GM12878 (cell line): ENCODE data around the gene MTMR1. TPM values are rescaled to one million over a fixed set of nuclear protein-coding genes. Genes with fewer than 3 reads are reported as not detected.

Source experiments
- ATF2 ChIP-seq: IDR thresholded peaks from 2 replicates; pipeline ENCODE4 v1.6.1; 2012; ENCODE audit warnings: low read length, inconsistent platforms
- E4F1 ChIP-seq: fragments of 450-650 bp; IDR thresholded peaks from 2 replicates; pipeline ENCODE4 v1.6.1; 2018; ENCODE audit warnings: borderline replicate concordance, mild to moderate bottlenecking; ENCODE audit not compliant: partially characterized antibody
- KLF5 ChIP-seq: fragments of 450-650 bp; IDR thresholded peaks from 2 replicates; pipeline ENCODE4 v1.6.1; 2014; ENCODE audit warnings: mild to moderate bottlenecking; ENCODE audit not compliant: partially characterized antibody
- POLR2AphosphoS2 ChIP-seq: IDR thresholded peaks from 2 replicates; pipeline ENCODE4 v1.6.1; 2011; ENCODE audit warnings: low read depth, mild to moderate bottlenecking, low read length, improper control_type of control experiment, moderate library complexity
- POU2F2 ChIP-seq: IDR thresholded peaks from 3 replicates; pipeline ENCODE4 v1.6.1; 2011; ENCODE audit warnings: low read depth, mild to moderate bottlenecking, low read length, borderline replicate concordance
- RAD21 ChIP-seq: IDR thresholded peaks from 2 replicates; pipeline ENCODE4 v1.6.1; 2011; ENCODE audit warnings: mild to moderate bottlenecking, low read depth, low read length, moderate library complexity; ENCODE audit not compliant: insufficient read depth
- REST ChIP-seq: IDR thresholded peaks from 2 replicates; pipeline ENCODE4 v1.6.1; 2012; ENCODE audit warnings: mild to moderate bottlenecking, low read depth, low read length
- SUZ12 ChIP-seq: fragments of 200-600 bp; sonication (generic); IDR thresholded peaks from one replicate; pipeline ENCODE4 v1.6.1; 2018; ENCODE audit warnings: antibody characterized with exemption, mild to moderate bottlenecking; ENCODE audit not compliant: unreplicated experiment
- TCF3 ChIP-seq: IDR thresholded peaks from 2 replicates; pipeline ENCODE4 v1.6.1; 2012; ENCODE audit warnings: low read depth, mild to moderate bottlenecking, low read length, borderline replicate concordance; ENCODE audit not compliant: insufficient read depth
- polyA plus RNA-seq, 11 experiments: library from polyadenylated mRNA; depleted of rRNA in 4 of 11; unstranded in 6 of 11; stranded (reverse) in 5 of 11; fragments of >200 nt; fragmentation: Nextera tagmentation in 4 of 11; fragmentation: Illumina TruSeq in 1 of 11; extraction: Ambion mirVana in 4 of 11; extraction: Trizol in 1 of 11; gene quantifications; 1 replicate in 1 of 11; 2 replicates in 10 of 11; pipeline versions ENCODE4 v1.2.1 to v1.2.3, GENCODE V29; 2011 to 2016; ENCODE audit warnings: inconsistent platforms in 2 of 11, missing spikeins in 2 of 11, low read depth in 1 of 11
- total RNA-seq, 4 experiments: library from RNA; depleted of rRNA in 3 of 4; stranded (reverse); fragments of >200 nt in 3 of 4; fragmentation: Illumina TruSeq in 1 of 4; extraction: Trizol in 1 of 4; gene quantifications; 2 replicates each; pipeline versions ENCODE4 v1.2.1 to v1.2.3, GENCODE V29; 2013 to 2021

The MTMR1 gene
- total and polyA plus RNA-seq, 10 of the 15 experiments (the other 5 are each of a cell fraction or from before 2014, with no cell fraction given), result 1.2 to 32.2 (median 22.9) TPM

- TF ChIP-seq ATF2 (no peak), KLF5 (no peak), TCF3 (no peak), REST (no peak), POU2F2 (no peak), SUZ12 (no peak), RAD21 (no peak), POLR2AphosphoS2 (no peak), E4F1 (no peak)
- TF ChIP-seq, all 136 proteins: peak for 0
Observed at GRCh38 chrX:150761819-150762216, 68.6 kb downstream of the MTMR1 start (continued).
